HG02981 (cell line): Measurements from ENCODE around the gene NKD1.

Experiments used
- ATAC-seq: cut with Tn5 transposase; IDR thresholded peaks from one replicate; pipeline ENCODE4 v1.9.1; 2021; ENCODE audit warnings: mild to moderate bottlenecking, moderate library complexity; ENCODE audit not compliant: unreplicated experiment

Gene NKD1

DNA sequence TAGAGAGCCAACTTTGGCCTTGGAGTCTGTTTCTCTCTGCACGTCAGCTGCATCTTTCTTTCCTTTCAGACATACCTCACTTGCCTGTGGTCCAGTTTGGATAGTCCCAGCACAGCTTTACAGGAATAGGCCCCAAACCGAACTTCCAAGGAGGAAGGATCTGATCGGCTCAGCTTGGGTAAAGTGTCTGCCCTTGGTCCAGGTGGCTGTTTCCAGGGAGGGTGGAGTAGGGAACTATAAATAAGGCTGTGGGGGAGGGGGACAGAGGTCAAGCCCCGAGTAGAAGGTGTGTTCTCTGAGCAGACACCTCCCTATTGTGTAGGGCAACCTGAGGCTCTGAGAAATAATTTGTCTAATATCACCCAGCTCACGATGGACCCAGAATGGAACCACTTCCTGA lies 29.2 kb upstream of the NKD1 start:
- ATAC-seq = no peak

DNA sequence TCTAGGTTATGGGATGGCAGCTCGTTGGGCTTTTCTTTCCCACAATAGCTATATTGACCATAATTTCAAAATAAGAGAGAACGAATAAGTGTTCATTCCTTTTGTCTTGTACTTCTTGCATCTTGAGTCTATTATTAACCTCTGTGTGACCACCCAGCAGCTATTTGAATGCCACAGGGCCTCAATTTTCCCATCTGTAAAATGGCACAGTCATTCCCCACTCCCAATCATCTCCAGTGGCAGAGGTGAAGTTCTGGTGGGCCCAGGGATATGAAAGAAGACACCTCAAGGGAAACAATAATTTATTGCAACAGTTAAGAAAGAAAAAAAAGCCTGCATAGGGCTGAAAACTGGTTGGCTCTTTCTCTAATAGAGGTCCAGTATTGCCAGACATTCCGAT lies 28.6 kb upstream of the NKD1 start:
- ATAC-seq = no peak

DNA sequence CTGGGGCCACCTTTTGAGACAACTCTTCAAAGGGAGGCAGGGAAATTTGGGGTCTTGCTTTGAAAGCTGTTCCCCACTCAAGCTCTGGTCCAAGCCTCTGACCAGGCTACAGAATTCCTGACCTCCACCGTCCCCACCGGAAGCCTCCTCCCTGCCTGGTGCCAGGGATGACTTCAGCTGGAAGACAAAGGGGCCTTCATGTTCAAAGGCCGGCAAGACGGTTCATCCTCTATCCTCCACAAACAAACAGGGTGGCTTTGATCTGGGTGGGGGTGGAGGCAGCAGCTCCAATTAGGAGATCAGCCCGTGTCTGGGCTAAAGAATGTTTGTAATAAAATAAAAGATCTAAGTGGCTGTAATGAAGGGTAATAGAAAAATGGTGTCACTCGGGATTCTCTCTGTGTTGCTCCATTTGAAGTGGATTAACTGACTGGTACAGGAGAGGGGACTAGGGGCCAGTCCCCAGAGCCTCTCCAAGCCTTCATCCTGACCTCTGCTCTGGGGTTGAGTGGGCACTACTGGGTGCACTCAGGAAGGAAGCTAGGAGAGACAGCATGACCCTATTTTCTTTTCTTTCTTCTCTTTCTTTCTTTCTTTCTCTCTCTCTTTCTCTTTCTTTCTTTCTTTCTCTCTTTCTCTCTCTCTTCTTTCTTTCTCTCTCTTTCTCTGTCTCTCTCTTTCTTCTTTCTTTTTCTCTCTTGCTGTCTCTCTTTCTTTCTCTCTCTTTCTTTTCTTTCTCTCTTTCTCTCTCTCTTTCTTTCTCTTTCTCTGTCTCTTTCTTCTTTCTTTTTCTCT lies 27.5 kb upstream of the NKD1 start:
- no peak for ATAC-seq

DNA sequence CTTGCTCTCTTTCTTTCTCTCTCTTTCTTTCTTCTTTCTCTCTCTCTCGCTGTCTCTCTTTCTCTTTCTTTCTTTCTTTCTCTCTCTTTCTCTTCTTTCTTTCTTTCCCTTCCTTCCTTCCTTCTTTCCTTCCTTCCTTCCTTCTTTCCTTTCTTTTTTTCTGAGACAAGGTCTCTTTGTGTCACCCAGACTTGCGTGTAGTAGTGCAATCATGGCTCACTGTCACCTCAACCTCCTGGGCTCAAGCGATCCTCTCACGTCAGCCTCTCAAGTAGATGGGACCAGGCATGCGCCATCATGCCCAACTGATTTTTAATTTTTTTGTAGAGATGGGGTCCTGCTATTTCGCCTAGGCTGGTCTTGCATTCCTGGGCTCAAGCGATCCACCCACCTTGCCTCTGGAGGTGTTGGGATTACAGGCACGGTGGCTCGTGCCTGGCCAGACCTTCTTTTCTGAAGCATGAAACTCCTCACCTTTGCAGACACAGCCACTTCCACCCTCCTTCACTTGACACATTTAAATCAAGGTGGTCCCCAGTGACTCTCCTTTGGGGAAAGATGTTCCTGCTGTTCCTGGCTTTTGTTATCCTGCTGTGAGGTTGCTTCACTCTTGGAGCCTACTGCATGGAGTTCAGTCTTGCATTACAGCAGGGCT lies 26.8 kb upstream of the NKD1 start:
- ATAC-seq = no peak

DNA sequence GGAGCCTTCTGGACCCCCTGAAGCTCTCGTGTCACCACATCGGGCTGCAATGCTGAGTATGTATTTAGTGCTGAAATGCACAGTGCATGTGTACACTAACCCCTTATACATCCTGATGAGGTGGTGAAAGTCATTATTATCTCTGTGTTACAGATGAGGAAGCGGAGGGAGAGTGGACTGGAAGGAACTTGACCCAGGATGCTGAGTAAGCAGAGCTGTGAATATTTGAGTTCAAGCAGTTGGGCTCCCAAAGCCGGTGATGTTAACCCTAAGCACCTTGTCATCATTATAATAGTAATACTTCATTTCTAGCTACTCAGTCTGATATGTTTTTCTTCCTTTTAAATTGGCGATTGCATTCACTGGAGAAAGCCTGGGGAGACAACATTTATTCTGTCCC lies 25.9 kb upstream of the NKD1 start:
- no peak for ATAC-seq

DNA sequence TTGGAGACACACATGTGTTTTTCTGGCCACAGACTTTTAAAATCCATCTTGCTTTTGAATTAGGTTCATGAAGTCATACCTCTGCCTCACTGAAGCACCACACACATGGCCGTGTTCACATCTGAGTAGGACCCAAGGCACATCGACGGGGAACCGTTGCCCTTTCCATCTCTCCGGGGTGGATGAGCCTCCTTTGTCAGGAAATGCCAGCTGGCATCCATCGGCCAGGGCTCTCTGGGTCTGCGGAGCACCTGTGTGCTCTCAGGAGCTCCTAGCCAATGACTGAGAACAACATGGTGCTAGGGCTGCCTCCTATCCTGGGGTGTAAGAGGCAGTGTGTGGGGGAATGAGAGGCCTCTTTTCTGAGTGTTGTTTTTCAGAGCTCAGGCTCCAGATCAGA lies 24.5 kb upstream of the NKD1 start:
- no peak for ATAC-seq

DNA sequence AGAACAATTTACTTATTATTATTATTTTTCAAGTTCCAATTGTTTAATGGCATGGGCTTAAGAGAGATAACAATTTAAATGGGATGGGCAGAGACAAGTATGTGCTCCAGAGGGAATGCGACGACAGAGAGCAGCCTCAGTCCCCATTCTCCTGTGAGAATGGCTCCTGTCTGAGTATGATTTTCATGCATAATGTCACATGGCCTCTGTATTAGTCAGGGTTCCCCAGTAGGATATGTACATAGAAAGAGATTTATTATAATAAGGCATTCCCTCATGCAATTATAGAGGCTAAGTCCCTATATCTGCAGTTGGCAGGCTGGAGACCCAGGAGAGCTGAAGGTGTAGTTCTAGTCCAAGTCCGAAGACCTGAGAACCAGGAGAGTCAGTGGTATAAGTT lies 22.9 kb upstream of the NKD1 start:
- no peak for ATAC-seq

DNA sequence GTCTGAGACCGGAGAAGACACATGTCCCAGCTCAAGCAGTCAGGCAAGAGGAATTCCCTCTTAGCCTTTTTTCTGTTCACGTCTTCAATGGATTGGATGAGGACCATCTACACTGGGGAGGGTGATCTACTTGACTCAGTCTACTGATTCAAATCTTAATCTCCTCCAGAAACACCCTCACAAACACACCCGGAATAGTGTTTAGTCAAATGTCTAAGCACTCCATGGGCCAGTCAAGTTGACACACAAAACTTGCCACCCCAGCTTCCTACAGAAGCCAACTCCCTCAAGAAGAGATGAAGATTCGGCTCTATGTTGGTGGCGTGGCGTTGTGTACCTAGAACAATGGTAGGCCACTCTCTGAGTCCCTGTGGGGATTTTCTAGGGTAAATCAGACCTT lies 22.5 kb upstream of the NKD1 start:
- ATAC-seq = no peak

DNA sequence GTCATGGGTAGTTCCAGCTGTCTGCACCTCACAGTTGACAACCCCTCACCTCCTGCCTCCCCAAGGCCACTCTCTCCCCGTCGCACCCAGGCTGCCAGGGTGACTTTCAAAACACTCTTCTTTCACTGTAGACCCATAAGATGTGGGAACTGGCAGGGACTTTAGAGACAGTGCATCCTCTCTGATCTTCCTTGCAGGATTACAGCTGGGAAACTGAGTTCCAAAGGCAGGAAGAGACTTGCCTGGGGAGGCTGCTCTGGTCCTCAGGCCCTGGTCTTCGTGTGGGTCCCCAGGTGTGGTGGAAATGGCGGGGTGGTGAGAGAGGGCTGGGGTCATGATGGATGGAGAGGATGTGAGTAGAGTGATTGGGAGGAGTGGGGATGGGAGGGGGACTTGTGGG lies 21.9 kb upstream of the NKD1 start:
- no peak for ATAC-seq

DNA sequence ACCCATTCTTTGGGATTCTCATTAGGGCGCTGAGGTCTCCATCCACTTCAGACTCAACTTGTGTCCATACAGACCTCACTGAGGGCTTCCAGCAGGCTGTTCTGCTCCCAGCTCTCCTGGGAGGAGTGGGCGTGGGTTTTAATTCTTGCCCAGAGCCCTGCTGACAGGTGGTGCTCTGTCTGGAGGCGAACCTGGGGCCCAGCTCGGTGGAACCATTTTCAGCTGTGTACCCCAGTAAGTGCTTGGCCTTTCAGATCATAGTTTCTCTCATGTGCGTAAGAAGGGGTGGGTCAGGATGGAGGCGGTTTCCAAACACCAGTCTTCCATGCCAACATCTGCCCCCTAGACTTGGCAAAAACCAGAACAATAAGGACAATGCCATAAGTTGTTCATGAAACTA lies 21.4 kb upstream of the NKD1 start:
- ATAC-seq = no peak

DNA sequence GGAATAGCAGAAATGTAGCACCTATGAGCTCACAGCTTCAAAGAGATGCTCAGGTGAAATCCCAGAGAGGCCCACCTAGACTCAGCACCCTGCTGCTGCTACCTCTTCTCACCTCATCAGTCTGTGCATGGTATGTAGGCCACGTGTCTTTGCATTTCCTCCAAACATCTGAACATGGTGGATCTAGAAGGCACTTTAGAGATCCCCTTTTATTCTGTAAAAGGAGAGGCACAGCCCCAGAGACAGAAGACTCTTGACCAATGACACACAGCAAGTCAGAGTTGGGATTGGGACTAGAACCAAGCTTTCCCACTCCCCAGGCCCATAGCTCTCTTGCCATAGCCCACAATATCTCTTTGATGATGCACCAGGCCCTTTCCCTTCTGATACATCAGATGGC lies 19.4 kb upstream of the NKD1 start:
- no peak for ATAC-seq

DNA sequence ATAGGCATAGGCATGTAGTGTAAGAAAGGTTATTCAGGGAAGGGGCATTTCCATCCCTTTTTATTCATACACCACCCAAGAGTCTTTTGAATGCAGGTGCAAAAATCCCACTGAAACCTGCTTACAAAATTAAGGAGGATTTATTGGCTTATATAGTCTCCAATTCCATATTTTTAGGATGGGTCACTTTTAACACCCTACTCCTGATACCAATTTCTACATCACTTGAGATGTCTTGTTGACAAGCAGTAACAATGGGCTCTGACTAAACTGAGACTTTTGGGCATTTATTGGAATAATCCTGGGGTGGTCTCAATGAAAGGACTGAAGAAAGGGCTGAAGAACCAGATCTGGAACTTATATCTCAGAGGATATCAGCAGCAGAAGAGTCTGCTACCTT lies 18.9 kb upstream of the NKD1 start:
- ATAC-seq = no peak

DNA sequence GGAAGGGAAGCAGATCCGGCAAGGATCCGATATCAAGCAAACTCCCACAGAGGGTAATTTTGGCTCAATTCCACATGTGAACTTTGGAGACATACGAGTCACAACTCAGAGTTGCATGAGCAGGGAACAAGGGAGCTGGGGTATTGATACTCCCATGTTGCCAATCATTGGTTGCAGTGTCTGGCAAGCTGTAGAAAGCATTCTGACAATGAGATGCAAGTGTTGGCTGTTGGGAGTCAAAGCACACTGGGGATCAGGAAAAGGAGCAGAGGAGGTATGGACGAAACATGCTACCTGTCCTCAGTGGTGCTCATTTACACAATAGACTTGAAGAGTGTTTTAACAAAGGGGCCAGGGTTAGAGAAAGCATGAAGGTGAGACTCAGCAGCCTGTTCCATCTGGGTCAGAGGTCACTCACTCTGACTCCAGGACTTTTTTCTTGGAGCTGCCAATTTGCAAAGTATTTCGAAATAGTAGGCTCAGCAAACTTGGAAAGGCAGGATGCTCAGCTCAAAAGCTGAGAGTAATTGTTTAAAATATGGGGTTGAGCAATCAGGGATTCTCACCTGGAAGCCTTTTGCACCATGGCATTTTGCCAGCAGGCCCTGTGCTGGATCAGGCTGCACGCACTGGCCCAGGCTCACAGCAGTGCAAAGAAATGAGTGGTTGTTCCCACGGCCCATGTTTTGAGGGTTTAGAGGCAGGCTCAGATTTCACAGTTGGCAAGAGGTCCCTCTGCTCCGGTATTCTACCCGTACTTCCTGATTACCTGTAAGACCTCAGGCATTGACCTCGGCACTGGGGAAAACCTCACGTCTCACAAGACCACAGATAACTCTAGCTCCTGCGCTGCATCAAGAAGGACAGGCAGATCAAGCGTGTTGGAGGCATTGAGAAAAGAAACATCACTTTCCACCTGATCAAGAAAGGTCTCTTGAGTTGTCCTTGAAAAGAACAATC lies 17.6 kb upstream of the NKD1 start:
- no peak for ATAC-seq

DNA sequence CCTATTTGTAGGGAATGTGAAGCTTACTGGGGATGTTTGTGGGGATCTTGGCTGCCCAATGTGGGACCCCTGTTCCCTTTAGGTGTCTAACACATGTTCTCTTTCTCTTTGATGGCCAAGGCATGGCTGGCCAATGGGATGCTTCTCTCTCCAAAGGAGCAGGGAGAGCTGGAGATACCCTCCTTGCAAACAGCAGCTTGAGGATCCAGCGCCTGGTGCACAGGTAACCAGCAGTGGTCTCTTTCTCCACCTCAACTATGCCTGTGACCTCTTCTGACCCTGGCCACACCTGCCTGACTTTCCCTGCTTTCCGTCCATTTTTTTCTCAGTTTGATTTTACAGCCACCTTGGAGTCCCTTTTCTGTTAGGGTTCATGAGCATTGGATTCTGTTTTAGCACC lies 16.8 kb upstream of the NKD1 start:
- ATAC-seq = no peak

DNA sequence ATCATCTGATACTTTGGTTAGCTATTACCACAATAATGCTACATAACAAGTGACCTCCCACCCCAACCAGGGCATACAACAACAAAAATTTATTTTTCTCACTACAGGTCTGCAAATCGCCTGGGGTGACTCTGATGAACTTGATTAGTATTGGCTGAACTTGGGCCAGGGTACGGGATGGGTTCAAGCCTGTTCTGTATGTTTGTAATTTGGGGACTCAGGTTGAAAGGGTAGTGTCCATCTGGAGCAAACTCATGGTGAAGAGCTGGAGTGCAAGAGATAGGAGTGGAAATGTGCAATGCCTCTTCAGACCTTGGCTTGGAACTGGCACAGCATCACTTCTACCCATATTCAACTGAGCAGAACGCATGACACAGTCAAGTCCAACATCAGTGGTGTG lies 16.3 kb upstream of the NKD1 start:
- ATAC-seq = no peak

DNA sequence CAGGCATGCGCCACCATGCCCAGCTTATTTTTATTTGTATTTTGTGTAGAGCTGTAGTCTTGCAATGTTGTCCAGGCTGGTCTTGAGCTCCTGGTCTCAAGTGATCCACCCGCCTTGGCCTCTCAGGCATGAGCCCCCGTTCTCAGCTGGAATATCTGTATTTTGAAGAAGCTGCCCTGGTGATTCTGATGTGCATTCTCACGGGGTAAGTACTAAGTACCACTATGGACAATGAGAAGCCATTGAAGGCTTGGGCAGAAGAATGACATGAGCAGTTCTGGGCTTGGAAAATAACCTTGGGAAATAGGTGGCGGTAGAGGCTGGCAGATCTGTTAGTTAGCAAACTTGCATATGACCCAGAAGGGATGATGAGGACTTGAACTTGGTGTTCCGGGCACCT lies 15.6 kb upstream of the NKD1 start:
- ATAC-seq = no peak

DNA sequence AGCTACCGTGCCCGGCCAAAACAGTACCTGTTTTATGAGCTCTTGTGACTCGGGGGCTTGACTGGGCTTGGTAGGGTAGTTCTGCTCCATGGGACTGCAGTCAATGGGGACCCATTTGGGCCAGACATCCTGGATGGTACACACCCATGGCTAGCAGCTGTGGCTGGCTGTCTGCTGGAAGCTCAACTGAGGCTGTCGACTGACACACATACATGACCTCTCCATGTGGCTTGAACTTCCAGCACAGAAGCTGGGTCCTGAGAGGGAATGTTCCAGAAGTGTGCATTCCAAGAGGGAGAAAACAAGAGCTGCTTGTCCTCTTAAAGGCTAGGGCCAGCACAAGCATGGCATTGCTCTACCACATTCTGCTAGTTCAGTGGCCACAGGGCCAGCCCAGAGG lies 14.9 kb upstream of the NKD1 start:
- ATAC-seq = no peak

DNA sequence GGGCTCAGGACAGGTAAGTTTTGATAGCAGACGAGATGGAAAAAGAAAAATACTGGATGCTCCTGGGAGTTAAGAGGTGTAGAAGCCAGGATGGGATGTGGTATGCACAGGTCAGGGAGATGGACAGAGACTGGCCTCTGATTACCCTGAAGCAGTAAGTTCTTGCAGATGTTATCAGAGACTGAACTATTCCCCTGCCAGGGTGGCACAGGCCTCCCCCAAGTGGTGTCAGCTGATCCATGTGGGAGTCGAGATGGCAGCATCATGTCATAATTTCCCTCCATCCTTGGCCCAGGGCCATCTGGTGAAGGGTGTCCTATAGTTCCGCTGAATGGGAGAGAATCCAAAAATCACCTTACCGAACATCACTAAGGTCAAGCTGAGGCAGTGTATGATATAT lies 14.1 kb upstream of the NKD1 start:
- ATAC-seq = no peak

DNA sequence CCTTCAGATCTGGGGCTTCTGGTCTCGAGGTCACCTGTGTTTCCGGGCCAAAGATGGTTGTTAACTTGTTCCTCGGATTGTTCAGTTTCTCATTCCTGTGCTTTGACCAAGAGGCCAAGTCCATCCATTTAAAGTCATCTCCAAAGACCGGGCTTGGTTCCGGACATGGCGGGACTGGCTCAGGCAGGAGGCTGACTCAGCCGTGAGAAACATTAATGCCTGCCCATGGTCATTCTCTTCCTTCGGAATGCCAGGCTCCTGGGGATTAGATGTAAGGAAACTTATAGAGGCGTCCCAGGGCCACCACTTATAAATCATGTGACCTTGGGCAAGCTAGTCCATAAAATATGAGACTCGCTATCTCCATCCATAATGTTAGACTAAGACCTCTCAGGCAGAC lies 13.6 kb upstream of the NKD1 start:
- no peak for ATAC-seq

DNA sequence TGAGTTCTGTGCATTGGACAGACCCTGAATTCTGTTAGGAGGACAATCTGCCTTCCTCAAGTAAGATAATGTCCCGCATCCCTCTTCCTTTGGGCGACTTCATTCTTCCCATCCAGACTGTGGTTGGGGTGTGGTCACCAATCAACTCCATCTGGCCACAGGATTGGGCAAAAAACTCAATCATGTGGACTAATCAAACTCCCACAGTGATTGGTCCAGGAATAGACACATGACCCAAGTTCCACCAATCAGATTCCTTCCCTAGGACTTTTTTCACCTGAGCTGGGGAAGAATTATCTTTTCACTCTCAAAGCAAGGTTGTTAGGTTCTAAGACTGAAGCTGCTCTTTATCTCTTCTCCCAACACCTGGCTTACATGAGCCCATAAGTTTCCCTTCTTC lies 13.2 kb upstream of the NKD1 start:
- ATAC-seq = no peak

DNA sequence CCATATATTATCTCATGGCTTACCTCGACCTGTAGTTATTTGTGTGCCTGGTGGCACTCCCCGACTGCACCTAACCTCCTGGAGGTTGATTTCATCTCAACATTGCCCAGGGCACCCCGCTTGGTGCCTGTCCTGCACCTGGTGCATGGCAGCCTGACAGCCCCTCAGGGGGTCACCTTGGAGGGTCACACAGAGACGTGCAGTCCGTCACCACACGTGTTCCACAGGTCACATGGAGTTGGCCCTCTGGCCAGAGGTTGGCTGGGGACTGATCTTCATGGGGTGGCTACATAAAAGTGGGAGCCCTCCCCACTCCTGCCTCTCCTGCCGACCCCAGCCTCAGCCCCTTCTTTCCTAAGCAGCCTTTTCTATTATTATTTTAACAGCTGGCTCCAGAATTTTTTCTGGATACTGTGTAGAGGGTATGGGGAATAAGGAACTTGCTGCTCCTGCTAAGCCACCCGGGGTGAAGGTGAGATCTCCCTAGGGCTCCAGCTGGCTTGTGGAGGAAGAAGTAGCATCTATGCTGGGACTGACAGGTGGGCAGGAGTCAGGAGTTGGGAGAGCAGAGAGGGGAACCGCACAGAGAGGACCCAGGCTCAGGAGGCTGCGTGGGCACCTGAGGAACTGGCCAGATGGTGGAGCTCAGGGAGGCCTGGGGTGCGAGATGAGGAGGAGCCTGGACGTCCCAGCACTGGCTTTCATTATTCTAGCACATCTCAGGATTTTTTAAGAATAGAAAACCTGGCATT lies 12.5 kb upstream of the NKD1 start:
- ATAC-seq = no peak
